Keratinocyte (primary cell): ENCODE data around the gene LPCAT1. TPM values are rescaled to one million over a fixed set of nuclear protein-coding genes. Genes with fewer than 3 reads are reported as not detected.

Experiments
- DNase-seq: peaks from one replicate; pipeline ENCODE4 v3.0.0-alpha.2; 2011; ENCODE audit warnings: low read depth, missing footprints, low spot score
- FAIRE-seq: peaks from 2 replicates; lab custom pipeline; 2011; peaks lifted over from hg19 to GRCh38; lab: Jason Lieb, UNC
- H2AFZ ChIP-seq: 2 replicates; pipeline ENCODE4 v1.6.0; 2012; ENCODE audit warnings: low read length, control low read depth, inconsistent platforms; ENCODE audit not compliant: control insufficient read depth
- H3K27ac ChIP-seq: 2 replicates; pipeline ENCODE4 v1.5.1; 2011; ENCODE audit warnings: low read length; ENCODE audit not compliant: control insufficient read depth, insufficient read depth
- H3K27me3 ChIP-seq: 3 replicates; pipeline ENCODE4 v1.6.0; 2011; ENCODE audit warnings: low read length; ENCODE audit not compliant: control insufficient read depth, insufficient read depth; ENCODE audit errors: extremely low read depth
- H3K36me3 ChIP-seq, 2 experiments: 2 replicates in 1 of 2; 3 replicates in 1 of 2; pipeline ENCODE4 v1.5.1; 2011; ENCODE audit warnings: low read length in 2 of 2, mild to moderate bottlenecking in 1 of 2; ENCODE audit not compliant: control insufficient read depth in 2 of 2, insufficient read depth in 2 of 2; ENCODE audit errors: extremely low read depth in 1 of 2
- H3K4me1 ChIP-seq: 3 replicates; pipeline ENCODE4 v1.5.1; 2011; ENCODE audit warnings: low read length; ENCODE audit not compliant: control insufficient read depth, insufficient read depth; ENCODE audit errors: extremely low read depth
- H3K4me2 ChIP-seq: 3 replicates; pipeline ENCODE4 v1.6.0; 2011; ENCODE audit warnings: low read depth, low read length; ENCODE audit not compliant: control insufficient read depth, insufficient read depth; ENCODE audit errors: extremely low read depth
- H3K4me3 ChIP-seq, 3 experiments: fragments of 200-600 bp in 1 of 3; sonication (generic) in 1 of 3; 2 replicates in 2 of 3; 3 replicates in 1 of 3; pipeline ENCODE4 v1.5.1; 2011 to 2016; ENCODE audit warnings: low read length in 3 of 3, mild to moderate bottlenecking in 3 of 3, control low read depth in 2 of 3, inconsistent platforms in 1 of 3, low read depth in 1 of 3, mixed read lengths in 1 of 3, mixed run types in 1 of 3, moderate library complexity in 1 of 3; ENCODE audit not compliant: control insufficient read depth in 2 of 3, insufficient read depth in 2 of 3; ENCODE audit errors: extremely low read depth in 1 of 3
- H3K79me2 ChIP-seq: 2 replicates; pipeline ENCODE4 v1.6.0; 2012; ENCODE audit warnings: low read length; ENCODE audit not compliant: control insufficient read depth, insufficient read depth
- H3K9ac ChIP-seq: 3 replicates; pipeline ENCODE4 v1.6.0; 2011; ENCODE audit warnings: low read length; ENCODE audit not compliant: control insufficient read depth, insufficient read depth; ENCODE audit errors: extremely low read depth
- H3K9me1 ChIP-seq: 3 replicates; pipeline ENCODE4 v1.6.0; 2011; ENCODE audit warnings: low read length; ENCODE audit not compliant: control insufficient read depth, insufficient read depth; ENCODE audit errors: extremely low read depth
- H3K9me3 ChIP-seq: 2 replicates; pipeline ENCODE4 v1.5.1; 2012; ENCODE audit warnings: low read depth, low read length; ENCODE audit not compliant: control insufficient read depth
- H4K20me1 ChIP-seq: 3 replicates; pipeline ENCODE4 v1.6.0; 2011; ENCODE audit warnings: low read length; ENCODE audit not compliant: control insufficient read depth, insufficient read depth; ENCODE audit errors: extremely low read depth
- EZH2 ChIP-seq: IDR thresholded peaks from one replicate; pipeline ENCODE4 v1.6.1; 2012; ENCODE audit warnings: inconsistent platforms, mild to moderate bottlenecking, low read length, moderate library complexity
- dilution Hi-C: fragments of 300-500 bp; cut with MboI; formaldehyde crosslinking; loops from one replicate; pipeline ENCODE4 v1.7.0; 2020; ENCODE audit warnings: low sequenced_read_pairs; ENCODE audit not compliant: extremely low pct_ligation_motif_present
- polyA plus RNA-seq, 5 experiments: library from polyadenylated mRNA; depleted of rRNA in 3 of 5; stranded (reverse) in 3 of 5; stranded (forward) in 1 of 5; unstranded in 1 of 5; fragments of >200 nt; gene quantifications; 1 replicate in 1 of 5; 2 replicates in 3 of 5; 3 replicates in 1 of 5; pipeline versions ENCODE4 v1.2.1 to v1.2.3, GENCODE V29; 2011 to 2012; ENCODE audit warnings: missing spikeins in 2 of 5, low read depth in 1 of 5, low replicate concordance in 1 of 5
- TF ChIP-seq, protein P1 (sequence below), 3 experiments: IDR thresholded peaks in 1 of 3; conservative IDR thresholded peaks in 1 of 3; optimal IDR thresholded peaks in 1 of 3; 2 replicates in 2 of 3; 3 replicates in 1 of 3; pipeline versions ENCODE3 to v1.5.1; 2011; ENCODE audit warnings: low read length in 3 of 3, mild to moderate bottlenecking in 3 of 3, moderate library complexity in 2 of 3, control low read depth in 1 of 3, inconsistent platforms in 1 of 3; ENCODE audit not compliant: insufficient read depth in 2 of 3; ENCODE audit errors: extremely low read depth in 1 of 3

Gene LPCAT1
- polyA plus RNA-seq, 1 donor (not counting 4 experiments of a cell fraction or from before 2014, with no cell fraction given) = 32.9 TPM

- Histone ChIP-seq H3K4me2 (no peak overlapping the region), H3K9me1 (no peaks in the 10 kb centered on the region), H3K36me3 (no peaks in the 10 kb centered on the region), H3K79me2 (no peaks in the 10 kb centered on the region), H3K4me1 (no peaks in the 10 kb centered on the region), H3K4me3 (no peak overlapping the region), H4K20me1 (no peaks in the 10 kb centered on the region), H2AFZ (no peak overlapping the region), H3K9me3 (no peaks in the 10 kb centered on the region), H3K27ac (no peak overlapping the region), H3K27me3 (peaks cover 60% of the 10 kb centered on the region), H3K9ac (no peak overlapping the region)
- dilution Hi-C loops = no loop called here
- TF ChIP-seq, protein P1, sequence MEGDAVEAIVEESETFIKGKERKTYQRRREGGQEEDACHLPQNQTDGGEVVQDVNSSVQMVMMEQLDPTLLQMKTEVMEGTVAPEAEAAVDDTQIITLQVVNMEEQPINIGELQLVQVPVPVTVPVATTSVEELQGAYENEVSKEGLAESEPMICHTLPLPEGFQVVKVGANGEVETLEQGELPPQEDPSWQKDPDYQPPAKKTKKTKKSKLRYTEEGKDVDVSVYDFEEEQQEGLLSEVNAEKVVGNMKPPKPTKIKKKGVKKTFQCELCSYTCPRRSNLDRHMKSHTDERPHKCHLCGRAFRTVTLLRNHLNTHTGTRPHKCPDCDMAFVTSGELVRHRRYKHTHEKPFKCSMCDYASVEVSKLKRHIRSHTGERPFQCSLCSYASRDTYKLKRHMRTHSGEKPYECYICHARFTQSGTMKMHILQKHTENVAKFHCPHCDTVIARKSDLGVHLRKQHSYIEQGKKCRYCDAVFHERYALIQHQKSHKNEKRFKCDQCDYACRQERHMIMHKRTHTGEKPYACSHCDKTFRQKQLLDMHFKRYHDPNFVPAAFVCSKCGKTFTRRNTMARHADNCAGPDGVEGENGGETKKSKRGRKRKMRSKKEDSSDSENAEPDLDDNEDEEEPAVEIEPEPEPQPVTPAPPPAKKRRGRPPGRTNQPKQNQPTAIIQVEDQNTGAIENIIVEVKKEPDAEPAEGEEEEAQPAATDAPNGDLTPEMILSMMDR (optimal IDR thresholded peaks at IDR 0.05 in 1 of 3, IDR thresholded peaks at IDR 0.05 in 1 of 3, conservative IDR thresholded peaks at IDR 0.05 in 1 of 3; ENCODE audit: extremely low read depth in 1 of 3, insufficient read depth in 2 of 3, low read length in 3 of 3) = no peak
- peak; percentile 60 for TF ChIP-seq EZH2
- DNase-seq (no peak), FAIRE-seq (no peak)
These were observed 77.0 kb downstream of the LPCAT1 start for GRCh38 chr5:1446602-1447343.

DNA sequence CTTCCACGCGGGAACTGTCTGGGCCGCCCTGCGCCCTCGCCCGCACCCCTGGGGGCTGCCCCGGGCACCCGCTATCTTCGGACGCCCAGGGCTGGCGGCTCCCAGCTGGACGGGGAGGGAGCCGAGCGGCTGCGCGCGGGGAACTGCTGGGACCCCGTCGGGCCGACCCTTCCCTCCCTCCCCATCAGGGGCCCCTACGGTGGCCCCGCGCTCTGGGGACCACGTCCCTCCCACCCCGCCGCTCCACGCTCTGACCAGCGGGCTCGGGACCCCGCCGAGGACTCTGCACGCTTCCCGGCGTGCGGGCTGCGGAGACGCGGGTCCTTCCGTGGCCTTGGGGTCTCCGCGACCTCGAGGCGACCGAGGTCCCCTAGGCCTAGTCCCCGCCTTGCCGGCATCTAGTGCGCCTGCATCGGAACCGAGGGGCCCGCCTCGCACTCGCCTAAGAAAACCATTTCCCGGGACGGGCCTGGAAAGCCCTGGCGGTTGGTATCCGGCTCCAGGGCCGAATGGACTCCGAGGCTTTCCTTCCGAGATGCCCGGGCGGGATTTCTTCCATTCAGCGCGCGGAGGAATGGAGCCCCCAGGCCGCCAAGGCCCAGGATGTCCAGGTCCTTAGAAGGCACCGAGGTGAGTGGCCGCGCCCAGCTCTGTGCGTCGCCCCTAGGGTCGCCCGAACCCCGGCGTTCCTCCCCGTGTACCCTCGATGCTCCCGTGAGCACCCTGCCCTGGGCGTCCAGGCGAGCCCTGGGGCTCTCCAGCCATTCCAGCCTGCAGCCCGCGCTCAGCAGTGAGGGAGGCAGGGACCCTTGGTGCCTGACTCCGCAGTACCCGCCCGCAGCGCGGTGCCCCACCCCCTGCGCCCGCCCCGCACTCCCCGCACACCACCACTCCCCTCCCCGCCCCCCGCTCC lies 77.8 kb downstream of the LPCAT1 start:
- H3K9me1 ChIP-seq = no peaks in the 10 kb centered on the region
- no peak overlapping the region for H3K9ac ChIP-seq
- H3K79me2 ChIP-seq = no peaks in the 10 kb centered on the region
- H3K27me3 ChIP-seq = peaks cover 64% of the 10 kb centered on the region
- H3K4me1 ChIP-seq = no peaks in the 10 kb centered on the region
- FAIRE-seq = no peak
- no peaks in the 10 kb centered on the region for H3K9me3 ChIP-seq
- H2AFZ ChIP-seq = no peak overlapping the region
- H3K4me3 ChIP-seq = no peak overlapping the region
- DNase-seq = no peak
- no peak overlapping the region for H3K4me2 ChIP-seq
- no peaks in the 10 kb centered on the region for H3K36me3 ChIP-seq
- H4K20me1 ChIP-seq = no peaks in the 10 kb centered on the region
- H3K27ac ChIP-seq = no peak overlapping the region
- dilution Hi-C loops = no loop called here
- peak; percentile 86 for TF ChIP-seq EZH2
- TF ChIP-seq, protein P1 (optimal IDR thresholded peaks at IDR 0.05 in 1 of 3, IDR thresholded peaks at IDR 0.05 in 1 of 3, conservative IDR thresholded peaks at IDR 0.05 in 1 of 3; ENCODE audit: extremely low read depth in 1 of 3, insufficient read depth in 2 of 3, low read length in 3 of 3) = no peak
